Stimulated activated naive CD8-positive, alpha-beta T cell treated with anti-CD3 and anti-CD28 coated beads, Interleukin-15, amount 100 ng/mL, for 72 hours (primary cell): ENCODE results near the gene NR3C2.

ENCODE experiments used
- ATAC-seq: fragments of 150-1000 bp; cut with Tn5 transposase; 2 replicates; pipeline ENCODE4 v1.10.0; 2021; ENCODE audit warnings: mild to moderate bottlenecking, moderate library complexity
- DNase-seq, 2 donors: peaks; one replicate each; pipeline ENCODE4 v3.0.0; 2021 to 2022
- H3K27ac Mint-ChIP-seq, 2 donors: one replicate each; pipeline ENCODE4 v1.8.0; 2022; ENCODE audit warnings: mild to moderate bottlenecking in 2 of 2, mixed read lengths in 2 of 2, moderate library complexity in 2 of 2
- H3K27me3 Mint-ChIP-seq: one replicate; pipeline ENCODE4 v1.8.0; 2022; ENCODE audit warnings: mixed read lengths
- H3K4me1 Mint-ChIP-seq: one replicate; pipeline ENCODE4 v1.8.0; 2022; ENCODE audit warnings: mild to moderate bottlenecking, mixed read lengths
- H3K4me3 Mint-ChIP-seq, 2 donors: one replicate each; pipeline ENCODE4 v1.8.0; 2022; ENCODE audit warnings: mild to moderate bottlenecking in 2 of 2, mixed read lengths in 2 of 2, moderate library complexity in 1 of 2
- H3K9me3 Mint-ChIP-seq, 2 donors: one replicate each; pipeline ENCODE4 v1.8.0; 2022; ENCODE audit warnings: mixed read lengths in 2 of 2

Gene NR3C2

DNA sequence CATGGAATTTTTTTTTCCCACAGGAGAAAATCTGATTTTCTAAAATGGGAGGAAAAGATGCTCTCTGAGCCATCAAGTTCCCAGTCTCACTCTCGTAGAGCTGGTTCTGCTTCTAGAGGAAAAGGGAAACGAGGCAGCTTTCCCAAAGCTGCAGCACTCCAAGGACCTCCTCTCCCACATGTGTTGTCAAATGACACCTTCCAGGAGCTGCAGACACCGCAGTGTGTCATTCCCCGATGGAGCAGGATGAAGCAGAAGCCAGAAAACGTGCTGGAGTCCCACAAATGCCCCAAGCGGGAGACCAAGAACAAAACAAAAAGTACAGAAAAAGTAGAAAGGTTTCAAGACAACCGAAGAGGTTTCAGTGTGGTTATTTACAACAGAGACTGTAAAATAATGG lies 362.3 kb downstream of the NR3C2 start:
- no peak for DNase-seq
- Mint-ChIP-seq H3K4me1 (no peaks in the 10 kb centered on the region), H3K27me3 (no peaks in the 10 kb centered on the region), H3K4me3 (no peak overlapping the region), H3K9me3 (peaks cover 31 to 35% of the 10 kb centered on the region in 2 donors), H3K27ac (peak overlapping the region in 1 of 2 donors; percentile 31)
- no peak for ATAC-seq

GRCh38 chr4:148078061-148078460 lies 364.2 kb downstream of the NR3C2 start:
- H3K4me3 Mint-ChIP-seq: no peak overlapping the region
- no peaks in the 10 kb centered on the region for H3K27me3 Mint-ChIP-seq
- no peaks in the 10 kb centered on the region for H3K4me1 Mint-ChIP-seq
- ATAC-seq (no peak), DNase-seq (no peak)
- H3K9me3 Mint-ChIP-seq: peaks cover 29 to 35% of the 10 kb centered on the region in 2 donors
- no peak overlapping the region for H3K27ac Mint-ChIP-seq

DNA sequence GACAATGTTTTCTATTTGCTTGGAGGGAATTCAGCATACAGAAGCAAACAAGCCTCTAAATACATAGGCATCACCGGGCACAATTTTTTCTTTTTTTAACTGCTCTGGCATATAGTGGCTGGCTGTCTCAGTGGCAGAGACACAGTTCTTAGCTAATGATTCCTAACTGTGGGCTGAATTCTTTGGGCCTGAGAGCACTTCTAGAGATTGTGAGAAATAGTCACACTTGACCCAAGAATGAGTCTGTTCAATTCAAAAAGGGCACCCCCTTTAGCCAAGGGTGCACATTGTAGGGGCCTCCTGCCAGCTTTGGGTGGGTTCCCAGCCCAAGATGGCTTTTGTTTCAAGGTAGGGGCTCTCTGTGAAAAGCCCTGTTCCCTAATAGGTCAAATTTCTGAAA lies 364.6 kb downstream of the NR3C2 start:
- DNase-seq (no peak), ATAC-seq (no peak)
- Mint-ChIP-seq H3K27me3 (no peaks in the 10 kb centered on the region), H3K4me3 (no peak overlapping the region), H3K27ac (no peak overlapping the region), H3K9me3 (peaks cover 29 to 40% of the 10 kb centered on the region in 2 donors), H3K4me1 (no peaks in the 10 kb centered on the region)

DNA sequence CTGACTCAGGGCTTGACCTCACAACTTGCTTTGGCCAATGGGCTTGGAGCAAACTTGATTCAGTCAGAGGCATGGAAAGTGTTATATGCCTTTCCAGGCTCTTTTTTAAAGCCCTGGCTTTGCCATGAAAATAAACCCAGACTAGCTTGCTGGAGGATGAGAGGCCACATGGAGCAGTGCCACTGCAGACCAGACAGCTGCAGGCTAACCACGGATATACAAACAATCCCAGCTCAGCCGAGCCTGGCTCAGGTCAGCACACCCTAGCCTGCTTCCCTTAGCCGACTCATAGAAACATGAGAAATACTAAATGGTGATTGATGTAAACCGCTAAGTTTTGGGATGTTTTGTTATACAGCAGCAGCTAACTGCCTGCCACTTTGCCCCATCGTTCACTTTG lies 365.2 kb downstream of the NR3C2 start:
- no peak for DNase-seq
- H3K9me3 Mint-ChIP-seq: peaks cover 29 to 43% of the 10 kb centered on the region in 2 donors
- no peak overlapping the region for H3K27ac Mint-ChIP-seq
- no peak overlapping the region for H3K4me3 Mint-ChIP-seq
- ATAC-seq: no peak
- no peaks in the 10 kb centered on the region for H3K27me3 Mint-ChIP-seq
- H3K4me1 Mint-ChIP-seq: no peaks in the 10 kb centered on the region

GRCh38 chr4:148075438-148075837 lies 366.8 kb downstream of the NR3C2 start:
- Mint-ChIP-seq H3K27me3 (no peaks in the 10 kb centered on the region), H3K27ac (peak overlapping the region; percentile 37 to 63), H3K4me1 (no peaks in the 10 kb centered on the region), H3K4me3 (no peak overlapping the region), H3K9me3 (peaks cover 29 to 43% of the 10 kb centered on the region in 2 donors)
- DNase-seq (no peak), ATAC-seq (no peak)

DNA sequence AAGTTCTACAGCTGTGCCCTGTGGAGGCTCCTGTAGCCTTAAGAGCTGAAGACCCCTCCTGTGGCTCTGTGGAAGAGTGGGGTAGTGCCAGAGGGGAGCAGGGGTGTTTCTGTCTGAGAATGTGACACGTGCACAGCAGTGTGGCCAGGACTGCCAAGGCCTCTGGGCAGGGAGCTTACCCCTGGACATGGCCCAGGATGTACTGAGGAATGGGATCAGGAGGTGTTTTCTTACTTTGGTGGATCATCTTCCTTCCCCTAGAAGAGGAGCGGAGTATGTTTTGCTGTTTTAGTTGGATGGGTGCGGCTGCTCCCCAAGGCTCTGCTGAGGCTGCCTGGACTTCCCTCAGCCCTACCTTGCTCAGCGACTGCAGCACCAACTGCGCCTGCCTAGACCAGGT lies 367.8 kb downstream of the NR3C2 start:
- DNase-seq: no peak
- H3K4me1 Mint-ChIP-seq: no peaks in the 10 kb centered on the region
- no peak for ATAC-seq
- H3K27me3 Mint-ChIP-seq: no peaks in the 10 kb centered on the region
- H3K9me3 Mint-ChIP-seq: peaks cover 29 to 43% of the 10 kb centered on the region in 2 donors
- peak overlapping the region in 1 of 2 donors; percentile 75 for H3K27ac Mint-ChIP-seq
- no peak overlapping the region for H3K4me3 Mint-ChIP-seq

DNA sequence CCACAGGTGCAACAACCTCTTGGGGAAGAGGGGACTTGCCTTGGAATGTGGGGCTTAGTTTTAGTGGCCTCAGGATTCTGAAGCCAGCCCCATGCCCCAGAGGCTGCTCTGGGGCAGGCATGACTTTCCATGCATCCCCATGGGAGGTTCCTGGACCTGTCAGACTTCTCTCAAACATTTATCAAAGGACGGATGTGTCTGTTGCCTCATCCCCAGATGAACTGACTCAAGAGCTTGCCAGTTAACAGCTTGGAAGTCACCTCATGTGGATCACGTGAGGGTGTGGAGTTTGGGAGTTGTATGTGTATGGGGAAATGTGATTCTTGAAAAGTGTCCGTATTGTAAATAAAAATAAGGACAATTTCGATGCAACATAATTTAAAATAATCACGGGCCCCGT lies 368.9 kb downstream of the NR3C2 start:
- Mint-ChIP-seq H3K4me3 (no peak overlapping the region), H3K9me3 (peaks cover 29 to 43% of the 10 kb centered on the region in 2 donors), H3K27ac (peak overlapping the region in 1 of 2 donors; percentile 15), H3K4me1 (no peaks in the 10 kb centered on the region), H3K27me3 (no peaks in the 10 kb centered on the region)
- no peak for DNase-seq
- ATAC-seq: no peak

DNA sequence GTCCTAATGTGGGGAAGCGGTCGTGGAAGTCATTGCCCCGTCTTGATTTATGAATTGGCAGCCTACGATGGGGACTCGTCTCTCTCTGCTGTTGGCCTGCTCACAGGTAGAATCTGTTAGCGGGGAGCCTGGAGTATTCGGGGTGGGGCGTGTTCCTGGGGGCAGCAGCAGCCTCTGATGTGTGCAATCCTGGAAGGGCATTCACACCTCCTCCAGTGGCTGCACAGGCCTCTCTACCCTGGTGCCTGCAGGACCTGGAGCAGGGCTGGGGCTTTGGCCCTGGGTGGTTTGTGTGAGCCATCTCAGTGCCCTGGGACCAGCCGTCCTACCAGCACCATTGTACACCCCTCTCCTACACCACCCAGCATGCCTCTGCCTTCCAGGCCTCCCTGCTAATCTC lies 369.4 kb downstream of the NR3C2 start:
- peaks cover 29 to 43% of the 10 kb centered on the region in 2 donors for H3K9me3 Mint-ChIP-seq
- no peaks in the 10 kb centered on the region for H3K27me3 Mint-ChIP-seq
- no peak overlapping the region for H3K27ac Mint-ChIP-seq
- H3K4me1 Mint-ChIP-seq: no peaks in the 10 kb centered on the region
- DNase-seq: no peak
- no peak overlapping the region for H3K4me3 Mint-ChIP-seq
- ATAC-seq: no peak

DNA sequence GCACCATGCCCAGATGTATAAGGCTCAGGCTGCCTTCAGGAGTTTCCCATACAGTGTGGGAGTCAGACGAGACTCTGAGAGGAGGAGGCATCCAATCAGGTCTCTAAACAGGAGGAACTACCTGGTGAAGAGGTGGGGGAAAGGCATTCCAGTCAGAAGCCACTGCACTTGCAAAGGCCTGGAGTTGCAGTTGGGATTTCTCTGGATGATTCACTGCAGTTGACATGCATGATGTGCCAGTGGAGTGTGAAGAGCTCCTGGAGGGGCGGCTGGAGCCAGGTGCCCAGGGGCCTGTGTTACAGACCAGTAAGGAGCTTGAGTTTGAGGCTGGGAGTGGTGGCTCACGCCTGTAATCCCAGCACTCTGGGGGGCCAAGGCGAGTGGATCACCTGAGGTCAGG lies 371.2 kb downstream of the NR3C2 start:
- Mint-ChIP-seq H3K4me1 (peaks cover 5% of the 10 kb centered on the region), H3K4me3 (no peak overlapping the region), H3K27me3 (no peaks in the 10 kb centered on the region), H3K27ac (peak overlapping the region in 1 of 2 donors; percentile 34), H3K9me3 (peaks cover 20 to 37% of the 10 kb centered on the region in 2 donors)
- no peak for ATAC-seq
- DNase-seq: no peak

DNA sequence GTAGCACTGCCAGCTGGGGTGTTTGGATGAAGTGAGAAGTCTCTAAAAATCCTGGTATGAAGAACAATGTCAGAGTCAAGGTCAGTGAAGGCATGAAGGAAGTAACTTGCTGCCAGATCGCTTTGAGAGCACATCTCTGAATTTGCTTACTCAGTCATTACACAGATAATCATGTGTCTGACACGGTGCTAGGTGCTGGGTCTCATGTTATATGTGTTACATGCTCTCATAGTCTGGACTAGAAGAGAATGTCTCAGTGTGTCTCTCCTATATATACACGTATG lies 372.4 kb downstream of the NR3C2 start:
- no peaks in the 10 kb centered on the region for H3K27me3 Mint-ChIP-seq
- peaks cover 5% of the 10 kb centered on the region for H3K4me1 Mint-ChIP-seq
- no peak overlapping the region for H3K27ac Mint-ChIP-seq
- H3K4me3 Mint-ChIP-seq: no peak overlapping the region
- peaks cover 8 to 26% of the 10 kb centered on the region in 2 donors for H3K9me3 Mint-ChIP-seq
- ATAC-seq (no peak), DNase-seq (no peak)

DNA sequence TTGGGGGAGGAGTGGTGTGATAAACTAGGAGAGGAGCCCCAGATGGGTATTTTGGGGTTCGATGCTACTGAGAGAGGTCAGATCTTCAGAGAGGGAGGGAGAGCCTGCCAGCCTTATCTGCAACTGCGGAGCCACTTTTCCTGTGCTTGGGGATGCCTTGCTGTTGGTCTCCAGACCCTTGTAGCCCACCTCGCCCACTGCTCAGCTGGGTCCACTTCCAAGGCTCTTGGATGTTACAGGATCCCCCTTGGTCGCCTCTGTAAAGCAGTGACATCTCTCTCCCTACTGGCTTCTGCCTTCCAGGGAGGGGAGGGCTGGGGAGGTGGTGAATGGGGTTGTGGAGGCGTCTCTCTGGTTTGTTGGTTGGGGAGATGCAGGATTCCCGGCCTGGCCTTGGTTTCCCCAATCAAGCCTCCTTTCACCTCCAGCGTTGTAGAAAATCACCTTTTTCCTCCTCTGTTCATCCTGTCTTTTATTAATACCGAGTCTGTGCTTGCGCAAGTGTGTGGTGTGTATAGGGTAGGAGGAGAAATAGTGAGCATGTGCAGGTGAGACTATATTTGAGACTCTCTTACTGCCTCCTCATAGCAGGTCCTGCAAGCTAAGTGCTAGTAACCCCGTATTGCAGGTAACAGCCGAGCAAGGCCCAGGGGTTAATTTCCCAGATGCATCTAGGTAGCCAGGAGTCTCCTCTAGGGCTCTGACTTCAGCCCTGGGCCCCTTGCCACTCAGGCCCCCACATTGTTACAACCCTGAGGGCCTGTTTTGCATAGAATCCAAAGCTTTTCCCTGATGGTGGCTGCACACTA lies 372.9 kb downstream of the NR3C2 start:
- no peaks in the 10 kb centered on the region for H3K27me3 Mint-ChIP-seq
- ATAC-seq: no peak
- peak overlapping the region in 1 of 2 donors; percentile 85 for H3K27ac Mint-ChIP-seq
- H3K4me3 Mint-ChIP-seq: no peak overlapping the region
- peaks cover 5% of the 10 kb centered on the region for H3K4me1 Mint-ChIP-seq
- no peak for DNase-seq
- peaks cover 5 to 20% of the 10 kb centered on the region in 2 donors for H3K9me3 Mint-ChIP-seq

DNA sequence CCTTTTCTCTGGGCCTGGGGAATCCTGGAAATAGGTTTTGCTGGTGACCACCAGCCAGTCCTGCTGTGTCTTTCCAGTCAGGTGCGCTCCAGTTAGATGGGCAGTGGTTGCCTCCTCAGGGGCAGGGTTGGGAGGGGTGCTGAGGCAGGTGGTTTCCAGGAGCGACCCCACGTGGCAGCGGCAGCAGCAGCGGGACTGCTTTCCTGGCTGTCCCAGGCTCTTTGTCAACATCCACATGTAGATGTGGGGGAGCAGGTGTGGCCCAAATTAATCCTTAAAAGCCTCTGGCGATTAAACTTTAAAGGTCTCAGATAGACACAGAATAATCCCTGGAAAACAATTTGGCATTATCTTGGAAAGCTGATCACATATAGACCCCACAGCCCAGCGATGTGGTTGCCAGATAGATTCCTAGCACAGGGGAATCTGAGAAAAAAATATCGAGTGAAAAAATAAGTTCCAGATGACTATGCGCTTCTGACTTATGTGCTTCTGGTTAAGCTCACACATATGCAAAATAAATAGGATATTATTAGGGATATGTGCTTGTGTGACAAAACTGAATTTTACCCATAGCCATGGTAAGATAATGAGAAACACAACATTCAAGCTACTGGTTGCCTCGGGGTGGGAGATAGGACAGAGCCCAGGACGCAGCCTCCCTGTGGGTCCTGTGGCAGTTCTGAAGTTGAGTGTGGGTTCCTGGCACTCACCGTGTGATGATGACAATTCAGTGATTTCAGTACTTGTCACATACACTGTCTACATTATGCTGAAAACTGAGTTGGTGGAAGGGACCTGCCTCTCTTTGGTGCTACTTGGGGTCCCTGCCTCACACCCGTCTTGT lies 373.9 kb downstream of the NR3C2 start:
- DNase-seq: no peak
- ATAC-seq: peak; percentile 31
- H3K27me3 Mint-ChIP-seq: no peaks in the 10 kb centered on the region
- peaks cover 5% of the 10 kb centered on the region for H3K4me1 Mint-ChIP-seq
- H3K9me3 Mint-ChIP-seq: peaks cover 0 to 10% of the 10 kb centered on the region in 2 donors
- peak overlapping the region; percentile 21 to 85 for H3K27ac Mint-ChIP-seq
- H3K4me3 Mint-ChIP-seq: no peak overlapping the region

- no peak for DNase-seq
These were observed 374.8 kb downstream of the NR3C2 start for GRCh38 chr4:148067301-148067916.

GRCh38 chr4:148065075-148065474 lies 377.1 kb downstream of the NR3C2 start:
- ATAC-seq (no peak), DNase-seq (no peak)
- Mint-ChIP-seq H3K4me3 (no peak overlapping the region), H3K27me3 (no peaks in the 10 kb centered on the region), H3K4me1 (peaks cover 24% of the 10 kb centered on the region), H3K27ac (no peak overlapping the region), H3K9me3 (no peaks in the 10 kb centered on the region)

More at GRCh38 chr4:148067301-148067916, 374.8 kb downstream of the NR3C2 start:
- ATAC-seq: no peak
- Mint-ChIP-seq H3K4me3 (no peak overlapping the region), H3K9me3 (peaks cover 0 to 1% of the 10 kb centered on the region in 2 donors), H3K27ac (peak overlapping the region; percentile 21 to 43), H3K27me3 (no peaks in the 10 kb centered on the region), H3K4me1 (peaks cover 5% of the 10 kb centered on the region)

- Mint-ChIP-seq H3K27me3 (no peaks in the 10 kb centered on the region), H3K9me3 (no peaks in the 10 kb centered on the region), H3K4me1 (peaks cover 29% of the 10 kb centered on the region), H3K27ac (no peak overlapping the region), H3K4me3 (no peak overlapping the region)
- no peak for DNase-seq
- no peak for ATAC-seq
These were observed 377.8 kb downstream of the NR3C2 start for GRCh38 chr4:148064451-148064850.
